Liver (tissue), 9 donors: Measurements from ENCODE around the gene FAM83E. TPM values are rescaled to one million over a fixed set of nuclear protein-coding genes. Genes with fewer than 3 reads are reported as not detected.

Experiments used
- DNase-seq: peaks from one replicate; pipeline ENCODE4 v3.0.0-alpha.2; 2017; ENCODE audit warnings: low spot score
- H3K27ac ChIP-seq, 2 donors: one replicate each; pipeline ENCODE4 v1.7.0; 2013; ENCODE audit warnings: inconsistent platforms in 2 of 2, low read length in 2 of 2, control low read depth in 1 of 2, low read depth in 1 of 2, mild to moderate bottlenecking in 1 of 2
- H3K27me3 ChIP-seq, 4 donors: one replicate each; pipeline versions ENCODE4 v1.6.1 to v1.7.0; 2013; ENCODE audit warnings: low read length in 3 of 4, inconsistent platforms in 1 of 4, mild to moderate bottlenecking in 1 of 4, moderate library complexity in 1 of 4; ENCODE audit not compliant: control insufficient read depth in 4 of 4, insufficient read depth in 4 of 4
- H3K36me3 ChIP-seq, 4 donors: one replicate each; pipeline versions ENCODE4 v1.6.1 to v1.7.0; 2013; ENCODE audit warnings: low read length in 3 of 4, mild to moderate bottlenecking in 3 of 4, low read depth in 1 of 4, moderate library complexity in 1 of 4; ENCODE audit not compliant: control insufficient read depth in 4 of 4, insufficient read depth in 3 of 4
- H3K4me1 ChIP-seq, 4 donors: one replicate each; pipeline versions ENCODE4 v1.6.1 to v1.7.0; 2013; ENCODE audit warnings: low read length in 3 of 4, mild to moderate bottlenecking in 3 of 4, moderate library complexity in 1 of 4; ENCODE audit not compliant: control insufficient read depth in 4 of 4, insufficient read depth in 4 of 4
- H3K4me3 ChIP-seq, 3 donors: one replicate each; pipeline versions ENCODE4 v1.6.1 to v1.7.0; 2013; ENCODE audit warnings: low read length in 3 of 3, control low read depth in 1 of 3, low read depth in 1 of 3, mild to moderate bottlenecking in 1 of 3
- H3K9ac ChIP-seq, 2 donors: one replicate each; pipeline ENCODE4 v1.7.0; 2013; ENCODE audit warnings: low read length in 2 of 2, mild to moderate bottlenecking in 2 of 2, moderate library complexity in 2 of 2, control low read depth in 1 of 2, low read depth in 1 of 2
- H3K9me3 ChIP-seq, 4 donors: one replicate each; pipeline versions ENCODE4 v1.6.1 to v1.7.0; 2013; ENCODE audit warnings: low read length in 3 of 4; ENCODE audit not compliant: control insufficient read depth in 4 of 4
- EGR1 ChIP-seq, 2 donors: IDR thresholded peaks; 2 replicates each; pipeline ENCODE4 v1.6.1; 2016 to 2018; ENCODE audit warnings: antibody characterized with exemption in 2 of 2, low read depth in 2 of 2
- FOXA1 ChIP-seq: IDR thresholded peaks from 2 replicates; pipeline ENCODE4 v1.6.1; 2016; ENCODE audit warnings: antibody characterized with exemption
- FOXA2 ChIP-seq: IDR thresholded peaks from 2 replicates; pipeline ENCODE4 v1.6.1; 2016; ENCODE audit warnings: antibody characterized with exemption
- GABPA ChIP-seq, 2 donors: IDR thresholded peaks in 1 of 2; conservative IDR thresholded peaks in 1 of 2; 2 replicates each; pipeline ENCODE4 v1.6.1; 2016; ENCODE audit warnings: antibody characterized with exemption in 2 of 2, mild to moderate bottlenecking in 1 of 2, moderate library complexity in 1 of 2
- HNF4A ChIP-seq, 2 donors: conservative IDR thresholded peaks; 2 replicates each; pipeline ENCODE4 v1.6.1; 2016; ENCODE audit warnings: antibody characterized with exemption in 2 of 2, mild to moderate bottlenecking in 2 of 2
- HNF4G ChIP-seq: IDR thresholded peaks from 2 replicates; pipeline ENCODE4 v1.6.1; 2016; ENCODE audit warnings: antibody characterized with exemption
- JUND ChIP-seq, 2 donors: IDR thresholded peaks; 2 replicates each; pipeline ENCODE4 v1.6.1; 2016; ENCODE audit warnings: antibody characterized with exemption in 2 of 2
- NR2F2 ChIP-seq: IDR thresholded peaks from 2 replicates; pipeline ENCODE4 v1.6.1; 2016; ENCODE audit warnings: antibody characterized with exemption
- RAD21 ChIP-seq, 2 donors: IDR thresholded peaks; 2 replicates each; pipeline ENCODE4 v1.6.1; 2016; ENCODE audit warnings: antibody characterized with exemption in 2 of 2, mild to moderate bottlenecking in 2 of 2
- RXRA ChIP-seq, 2 donors: IDR thresholded peaks; 2 replicates each; pipeline ENCODE4 v1.6.1; 2017 to 2018; ENCODE audit warnings: antibody characterized with exemption in 2 of 2, mild to moderate bottlenecking in 1 of 2
- SP1 ChIP-seq: IDR thresholded peaks from 2 replicates; pipeline ENCODE4 v1.6.1; 2018; ENCODE audit warnings: antibody characterized with exemption, mild to moderate bottlenecking
- TAF1 ChIP-seq: conservative IDR thresholded peaks from 2 replicates; pipeline ENCODE4 v1.6.1; 2016; ENCODE audit warnings: antibody characterized with exemption, mild to moderate bottlenecking
- YY1 ChIP-seq: IDR thresholded peaks from 2 replicates; pipeline ENCODE4 v1.6.1; 2016; ENCODE audit warnings: antibody characterized with exemption, mild to moderate bottlenecking
- WGBS: extraction: QIAGEN DNeasy Blood & Tissue Kit; methylation state at CpG from one replicate; pipeline ENCODE4 v1.1.7; 2013; 5-methylcytosine and 5-hydroxymethylcytosine counted together
- polyA plus RNA-seq, 2 donors: library from polyadenylated mRNA; stranded (reverse) in 1 of 2; unstranded in 1 of 2; fragments of 200-250 nt in 1 of 2; fragments of >200 nt in 1 of 2; fragmentation: Nextera tagmentation in 1 of 2; extraction: Ambion mirVana in 1 of 2; gene quantifications; one replicate each; pipeline versions ENCODE4 v1.2.1 to v1.2.3, GENCODE V29; 2013 to 2015
- total RNA-seq, 2 donors: library from RNA; depleted of rRNA; stranded (reverse); fragments of >200 nt; gene quantifications; one replicate each; pipeline ENCODE4 v1.2.3, GENCODE V29; 2014
- TF ChIP-seq, protein P1 (sequence below): IDR thresholded peaks from 2 replicates; pipeline ENCODE4 v1.6.1; 2016; ENCODE audit warnings: antibody characterized with exemption, mild to moderate bottlenecking
- TF ChIP-seq, protein P2 (sequence below): IDR thresholded peaks from 2 replicates; pipeline ENCODE4 v1.6.1; 2016; ENCODE audit warnings: antibody characterized with exemption
- TF ChIP-seq, protein P3 (sequence below): IDR thresholded peaks from 2 replicates; pipeline ENCODE4 v1.6.1; 2016; ENCODE audit warnings: antibody characterized with exemption
- TF ChIP-seq, protein P4 (sequence below): IDR thresholded peaks from 2 replicates; pipeline ENCODE4 v1.6.1; 2016; ENCODE audit warnings: antibody characterized with exemption
- TF ChIP-seq, protein P5 (sequence below): fragments of 150-350 bp; IDR thresholded peaks from 2 replicates; pipeline ENCODE4 v1.5.1; 2017; ENCODE audit warnings: improper control_type of control experiment, low read depth, low read length; ENCODE audit not compliant: missing input control
- donor health status: healthy.
- donor health status: healthy.
- donor health status: healthy.
- donor health status: healthy.
- donor health status: healthy.

FAM83E gene
- total and polyA plus RNA-seq, 4 donors = 0.20 to 0.42 (median 0.33) TPM; not detected in 1

DNA sequence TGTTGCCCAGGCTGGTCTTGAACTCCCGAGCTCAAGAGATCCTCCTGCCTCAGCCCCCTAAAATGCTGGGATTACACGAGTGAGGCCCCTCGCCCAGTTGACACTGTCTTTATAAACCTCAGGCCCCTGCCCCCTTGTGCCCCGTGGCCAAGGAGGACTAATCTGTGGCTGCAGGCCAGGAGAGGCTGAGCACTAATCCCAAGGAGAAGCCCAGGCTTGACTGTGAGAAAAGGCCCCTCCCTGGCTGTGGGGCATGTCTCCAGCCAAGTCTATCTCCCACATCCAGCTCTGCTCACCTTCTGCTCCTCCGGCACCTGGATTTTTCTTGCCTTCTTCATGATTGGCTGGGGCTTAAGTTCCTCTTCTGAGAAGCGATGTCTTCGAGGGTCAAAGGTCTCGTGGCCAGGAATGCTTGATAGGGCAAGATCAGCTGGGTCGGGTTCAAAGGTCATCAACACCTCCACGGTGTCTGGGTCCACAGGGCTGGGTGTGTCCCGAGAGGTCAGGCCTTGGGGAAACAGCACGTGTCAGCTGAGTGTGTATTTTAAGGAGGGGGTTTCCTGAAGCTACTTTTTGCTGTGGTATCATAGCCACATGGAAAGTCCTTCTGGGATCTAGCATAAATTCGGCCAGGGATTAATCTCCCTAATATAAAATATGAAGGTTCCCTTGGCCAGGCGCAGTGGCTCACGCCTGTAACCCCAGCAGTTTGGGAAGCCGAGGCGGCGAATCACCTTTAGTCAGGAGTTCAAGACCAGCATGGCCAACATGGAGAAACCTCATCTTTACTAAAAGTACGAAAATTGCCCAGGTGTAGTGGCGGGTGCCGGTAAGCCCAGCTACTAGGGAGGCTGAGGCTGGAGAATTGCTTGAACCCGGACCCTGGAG, 18.5 kb upstream of the FAM83E start:
- no peak for DNase-seq
- WGBS = 64% methylated on average over 22 of the region's 22 CpGs
- H3K4me1 ChIP-seq = peaks cover 16 to 64% (median 34%) of the 10 kb centered on the region in 4 donors

More for the DNA sequence above, 18.5 kb upstream of the FAM83E start:
- Histone ChIP-seq H3K27ac (peak overlapping the region; percentile 98 to 99), H3K9ac (no peak overlapping the region), H3K4me3 (no peak overlapping the region), H3K9me3 (no peaks in the 10 kb centered on the region), H3K27me3 (no peaks in the 10 kb centered on the region), H3K36me3 (peaks cover 0 to 7% (median 1%) of the 10 kb centered on the region in 4 donors)
- TF ChIP-seq, protein P1, sequence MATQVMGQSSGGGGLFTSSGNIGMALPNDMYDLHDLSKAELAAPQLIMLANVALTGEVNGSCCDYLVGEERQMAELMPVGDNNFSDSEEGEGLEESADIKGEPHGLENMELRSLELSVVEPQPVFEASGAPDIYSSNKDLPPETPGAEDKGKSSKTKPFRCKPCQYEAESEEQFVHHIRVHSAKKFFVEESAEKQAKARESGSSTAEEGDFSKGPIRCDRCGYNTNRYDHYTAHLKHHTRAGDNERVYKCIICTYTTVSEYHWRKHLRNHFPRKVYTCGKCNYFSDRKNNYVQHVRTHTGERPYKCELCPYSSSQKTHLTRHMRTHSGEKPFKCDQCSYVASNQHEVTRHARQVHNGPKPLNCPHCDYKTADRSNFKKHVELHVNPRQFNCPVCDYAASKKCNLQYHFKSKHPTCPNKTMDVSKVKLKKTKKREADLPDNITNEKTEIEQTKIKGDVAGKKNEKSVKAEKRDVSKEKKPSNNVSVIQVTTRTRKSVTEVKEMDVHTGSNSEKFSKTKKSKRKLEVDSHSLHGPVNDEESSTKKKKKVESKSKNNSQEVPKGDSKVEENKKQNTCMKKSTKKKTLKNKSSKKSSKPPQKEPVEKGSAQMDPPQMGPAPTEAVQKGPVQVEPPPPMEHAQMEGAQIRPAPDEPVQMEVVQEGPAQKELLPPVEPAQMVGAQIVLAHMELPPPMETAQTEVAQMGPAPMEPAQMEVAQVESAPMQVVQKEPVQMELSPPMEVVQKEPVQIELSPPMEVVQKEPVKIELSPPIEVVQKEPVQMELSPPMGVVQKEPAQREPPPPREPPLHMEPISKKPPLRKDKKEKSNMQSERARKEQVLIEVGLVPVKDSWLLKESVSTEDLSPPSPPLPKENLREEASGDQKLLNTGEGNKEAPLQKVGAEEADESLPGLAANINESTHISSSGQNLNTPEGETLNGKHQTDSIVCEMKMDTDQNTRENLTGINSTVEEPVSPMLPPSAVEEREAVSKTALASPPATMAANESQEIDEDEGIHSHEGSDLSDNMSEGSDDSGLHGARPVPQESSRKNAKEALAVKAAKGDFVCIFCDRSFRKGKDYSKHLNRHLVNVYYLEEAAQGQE = no peak
- TF ChIP-seq, protein P2, sequence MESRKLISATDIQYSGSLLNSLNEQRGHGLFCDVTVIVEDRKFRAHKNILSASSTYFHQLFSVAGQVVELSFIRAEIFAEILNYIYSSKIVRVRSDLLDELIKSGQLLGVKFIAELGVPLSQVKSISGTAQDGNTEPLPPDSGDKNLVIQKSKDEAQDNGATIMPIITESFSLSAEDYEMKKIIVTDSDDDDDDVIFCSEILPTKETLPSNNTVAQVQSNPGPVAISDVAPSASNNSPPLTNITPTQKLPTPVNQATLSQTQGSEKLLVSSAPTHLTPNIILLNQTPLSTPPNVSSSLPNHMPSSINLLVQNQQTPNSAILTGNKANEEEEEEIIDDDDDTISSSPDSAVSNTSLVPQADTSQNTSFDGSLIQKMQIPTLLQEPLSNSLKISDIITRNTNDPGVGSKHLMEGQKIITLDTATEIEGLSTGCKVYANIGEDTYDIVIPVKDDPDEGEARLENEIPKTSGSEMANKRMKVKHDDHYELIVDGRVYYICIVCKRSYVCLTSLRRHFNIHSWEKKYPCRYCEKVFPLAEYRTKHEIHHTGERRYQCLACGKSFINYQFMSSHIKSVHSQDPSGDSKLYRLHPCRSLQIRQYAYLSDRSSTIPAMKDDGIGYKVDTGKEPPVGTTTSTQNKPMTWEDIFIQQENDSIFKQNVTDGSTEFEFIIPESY = no peak
- no peak for TF ChIP-seq YY1
- TF ChIP-seq, protein P3, sequence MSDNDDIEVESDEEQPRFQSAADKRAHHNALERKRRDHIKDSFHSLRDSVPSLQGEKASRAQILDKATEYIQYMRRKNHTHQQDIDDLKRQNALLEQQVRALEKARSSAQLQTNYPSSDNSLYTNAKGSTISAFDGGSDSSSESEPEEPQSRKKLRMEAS = no peak
- TF ChIP-seq TAF1 = no peak
- TF ChIP-seq JUND (IDR thresholded peaks at IDR 0.05) = no peak
- peak; percentile 15 for TF ChIP-seq SP1
- TF ChIP-seq RXRA (IDR thresholded peaks at IDR 0.05) = peak; percentile 39 to 54
- no peak for TF ChIP-seq GABPA (IDR thresholded peaks at IDR 0.05 in 1 of 2, conservative IDR thresholded peaks at IDR 0.05 in 1 of 2)
- TF ChIP-seq RAD21 (IDR thresholded peaks at IDR 0.05) = no peak
- peak; percentile 71 to 72 for TF ChIP-seq HNF4A (conservative IDR thresholded peaks at IDR 0.05)
- TF ChIP-seq EGR1 (IDR thresholded peaks at IDR 0.05; ENCODE audit: low read depth in 2 of 2) = no peak
- TF ChIP-seq FOXA1 = no peak
- TF ChIP-seq FOXA2 = no peak
- TF ChIP-seq, protein P4, sequence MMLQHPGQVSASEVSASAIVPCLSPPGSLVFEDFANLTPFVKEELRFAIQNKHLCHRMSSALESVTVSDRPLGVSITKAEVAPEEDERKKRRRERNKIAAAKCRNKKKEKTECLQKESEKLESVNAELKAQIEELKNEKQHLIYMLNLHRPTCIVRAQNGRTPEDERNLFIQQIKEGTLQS = no peak
- TF ChIP-seq, protein P5, sequence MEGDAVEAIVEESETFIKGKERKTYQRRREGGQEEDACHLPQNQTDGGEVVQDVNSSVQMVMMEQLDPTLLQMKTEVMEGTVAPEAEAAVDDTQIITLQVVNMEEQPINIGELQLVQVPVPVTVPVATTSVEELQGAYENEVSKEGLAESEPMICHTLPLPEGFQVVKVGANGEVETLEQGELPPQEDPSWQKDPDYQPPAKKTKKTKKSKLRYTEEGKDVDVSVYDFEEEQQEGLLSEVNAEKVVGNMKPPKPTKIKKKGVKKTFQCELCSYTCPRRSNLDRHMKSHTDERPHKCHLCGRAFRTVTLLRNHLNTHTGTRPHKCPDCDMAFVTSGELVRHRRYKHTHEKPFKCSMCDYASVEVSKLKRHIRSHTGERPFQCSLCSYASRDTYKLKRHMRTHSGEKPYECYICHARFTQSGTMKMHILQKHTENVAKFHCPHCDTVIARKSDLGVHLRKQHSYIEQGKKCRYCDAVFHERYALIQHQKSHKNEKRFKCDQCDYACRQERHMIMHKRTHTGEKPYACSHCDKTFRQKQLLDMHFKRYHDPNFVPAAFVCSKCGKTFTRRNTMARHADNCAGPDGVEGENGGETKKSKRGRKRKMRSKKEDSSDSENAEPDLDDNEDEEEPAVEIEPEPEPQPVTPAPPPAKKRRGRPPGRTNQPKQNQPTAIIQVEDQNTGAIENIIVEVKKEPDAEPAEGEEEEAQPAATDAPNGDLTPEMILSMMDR = no peak
- TF ChIP-seq NR2F2 = peak; percentile 67
- no peak for TF ChIP-seq HNF4G
